Neuronal stem cell (in vitro differentiated cells): ENCODE data around the gene GPR179.

Experiments
- DNase-seq: peaks from one replicate; pipeline ENCODE4 v3.0.0-alpha.2; 2013; ENCODE audit warnings: low spot score
- H2AFZ ChIP-seq: one replicate; pipeline ENCODE4 v1.6.1; 2013; ENCODE audit warnings: mild to moderate bottlenecking, low read length, inconsistent platforms
- H2AK5ac ChIP-seq: 2 replicates; pipeline ENCODE4 v1.6.1; 2013; ENCODE audit warnings: low read depth, mild to moderate bottlenecking, inconsistent platforms, low read length, moderate library complexity, mixed read lengths
- H2BK120ac ChIP-seq: 2 replicates; pipeline ENCODE4 v1.6.1; 2013; ENCODE audit warnings: low read depth, mild to moderate bottlenecking, inconsistent platforms, low read length, moderate library complexity, mixed read lengths
- H2BK12ac ChIP-seq: one replicate; pipeline ENCODE4 v1.6.1; 2013; ENCODE audit warnings: low read length, inconsistent platforms
- H2BK15ac ChIP-seq: 2 replicates; pipeline ENCODE4 v1.6.1; 2013; ENCODE audit warnings: mild to moderate bottlenecking, low read length, inconsistent platforms, mixed read lengths
- H2BK5ac ChIP-seq: one replicate; pipeline ENCODE4 v1.6.1; 2013; ENCODE audit warnings: inconsistent platforms, mild to moderate bottlenecking, low read length, moderate library complexity
- H3K14ac ChIP-seq: one replicate; pipeline ENCODE4 v1.6.1; 2013; ENCODE audit warnings: low read length, inconsistent platforms
- H3K18ac ChIP-seq: 2 replicates; pipeline ENCODE4 v1.6.1; 2013; ENCODE audit warnings: low read length, inconsistent platforms
- H3K23ac ChIP-seq: 2 replicates; pipeline ENCODE4 v1.6.1; 2013; ENCODE audit warnings: low read depth, mild to moderate bottlenecking, mixed read lengths, low read length, inconsistent platforms; ENCODE audit not compliant: poor library complexity
- H3K27ac ChIP-seq: replicated peaks from 3 replicates; pipeline ENCODE4 v1.5.1; 2013; ENCODE audit warnings: low read length, inconsistent platforms
- H3K27me3 ChIP-seq, 3 experiments: 2 replicates each; pipeline ENCODE4 v1.6.1; 2013; ENCODE audit warnings: low read length in 3 of 3, mild to moderate bottlenecking in 2 of 3, inconsistent platforms in 1 of 3, low read depth in 1 of 3, mixed read lengths in 1 of 3, moderate library complexity in 1 of 3; ENCODE audit not compliant: control insufficient read depth in 3 of 3, insufficient read depth in 3 of 3
- H3K36me3 ChIP-seq, 2 donors: replicated peaks in 1 of 2; 2 replicates each; pipeline ENCODE4 v1.6.1; 2013; ENCODE audit warnings: low read length in 2 of 2; ENCODE audit not compliant: control insufficient read depth in 2 of 2, insufficient read depth in 2 of 2
- H3K4ac ChIP-seq: 2 replicates; pipeline ENCODE4 v1.6.1; 2013; ENCODE audit warnings: inconsistent platforms, mild to moderate bottlenecking, low read length, moderate library complexity
- H3K4me1 ChIP-seq, 2 donors: 1 replicate in 1 of 2; 2 replicates in 1 of 2; pipeline ENCODE4 v1.6.1; 2013; ENCODE audit warnings: low read length in 2 of 2, low read depth in 1 of 2; ENCODE audit not compliant: control insufficient read depth in 2 of 2, insufficient read depth in 1 of 2
- H3K4me2 ChIP-seq: one replicate; pipeline ENCODE4 v1.6.1; 2013; ENCODE audit warnings: mild to moderate bottlenecking, low read length, inconsistent platforms; ENCODE audit not compliant: insufficient read depth, poor library complexity, severe bottlenecking
- H3K4me3 ChIP-seq, 2 donors: 2 replicates each; pipeline ENCODE4 v1.5.1; 2013; ENCODE audit warnings: low read length in 2 of 2, mild to moderate bottlenecking in 2 of 2, inconsistent platforms in 1 of 2, moderate library complexity in 1 of 2
- H3K79me1 ChIP-seq: one replicate; pipeline ENCODE4 v1.6.1; 2013; ENCODE audit warnings: low read depth, mild to moderate bottlenecking, inconsistent platforms, low read length, moderate library complexity
- H3K9ac ChIP-seq: one replicate; pipeline ENCODE4 v1.6.1; 2013; ENCODE audit warnings: mild to moderate bottlenecking, low read depth, low read length, inconsistent platforms; ENCODE audit not compliant: poor library complexity
- H3K9me3 ChIP-seq, 2 donors: replicated peaks in 1 of 2; 2 replicates each; pipeline versions ENCODE3 to v1.6.1; 2013; ENCODE audit warnings: low read length in 2 of 2, mild to moderate bottlenecking in 2 of 2, inconsistent platforms in 1 of 2, low read depth in 1 of 2, mixed read lengths in 1 of 2, moderate library complexity in 1 of 2; ENCODE audit not compliant: control insufficient read depth in 2 of 2, insufficient read depth in 1 of 2
- H4K8ac ChIP-seq: one replicate; pipeline ENCODE4 v1.6.1; 2013; ENCODE audit warnings: low read depth, mild to moderate bottlenecking, inconsistent platforms, low read length, moderate library complexity
- H4K91ac ChIP-seq: one replicate; pipeline ENCODE4 v1.6.1; 2013; ENCODE audit warnings: low read length, low read depth, mild to moderate bottlenecking, inconsistent platforms; ENCODE audit not compliant: poor library complexity
- WGBS, 2 donors: extraction: QIAGEN DNeasy Blood & Tissue Kit; methylation state at CpG; one replicate each; pipeline ENCODE4 v1.1.7; 2013; ENCODE audit warnings: missing lambda C conversion rate in 2 of 2, mixed read lengths in 1 of 2; ENCODE audit not compliant: insufficient read length in 2 of 2, insufficient replicate concordance in 1 of 2; ENCODE audit errors: extremely low coverage in 2 of 2; 5-methylcytosine and 5-hydroxymethylcytosine counted together

Gene GPR179

DNA sequence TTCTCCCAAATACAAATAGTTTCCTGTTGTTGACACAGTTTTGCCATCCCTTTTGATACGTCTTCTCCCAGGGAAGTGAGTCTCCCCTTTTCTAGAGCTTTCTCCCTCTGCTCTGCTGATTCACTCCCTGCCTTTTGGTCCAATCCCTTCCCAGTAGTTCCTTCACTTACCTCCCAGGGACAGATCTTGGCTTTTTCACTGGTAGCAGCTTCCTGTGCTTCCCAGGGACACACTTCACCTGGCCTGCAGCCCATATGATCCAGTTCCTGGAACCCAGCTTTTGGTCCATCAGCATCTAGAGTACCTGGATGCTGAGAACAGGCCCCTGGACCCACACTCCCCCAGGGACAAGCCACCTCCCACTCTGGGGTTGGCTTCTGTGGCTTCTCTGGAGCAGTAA, 15.8 kb downstream of the GPR179 start:
- no peaks in the 10 kb centered on the region for H3K9me3 ChIP-seq
- no peak overlapping the region for H3K27ac ChIP-seq
- peaks cover 4 to 11% of the 10 kb centered on the region in 2 donors for H3K36me3 ChIP-seq
- no peak overlapping the region for H3K14ac ChIP-seq
- no peak overlapping the region for H3K18ac ChIP-seq
- H3K79me1 ChIP-seq: no peaks in the 10 kb centered on the region
- peaks cover 9 to 15% of the 10 kb centered on the region in 2 donors for H3K4me1 ChIP-seq
- no peak overlapping the region for H3K4ac ChIP-seq
- H2BK15ac ChIP-seq: no peak overlapping the region
- H2AFZ ChIP-seq: no peak overlapping the region
- no peak overlapping the region for H3K9ac ChIP-seq
- no peak overlapping the region for H4K8ac ChIP-seq
- H2AK5ac ChIP-seq: no peak overlapping the region
- H3K27me3 ChIP-seq: peaks cover 0 to 16% (median 0%) of the 10 kb centered on the region in 3 experiments
- H2BK12ac ChIP-seq: no peak overlapping the region
- no peak for DNase-seq
- WGBS, 2 donors: no CpG with 5 or more reads among the region's 1 CpG
- no peak overlapping the region for H2BK5ac ChIP-seq
- no peak overlapping the region for H4K91ac ChIP-seq
- no peak overlapping the region for H3K4me3 ChIP-seq
- peak overlapping the region; percentile 20 for H3K23ac ChIP-seq
- no peak overlapping the region for H2BK120ac ChIP-seq
- no peak overlapping the region for H3K4me2 ChIP-seq

DNA sequence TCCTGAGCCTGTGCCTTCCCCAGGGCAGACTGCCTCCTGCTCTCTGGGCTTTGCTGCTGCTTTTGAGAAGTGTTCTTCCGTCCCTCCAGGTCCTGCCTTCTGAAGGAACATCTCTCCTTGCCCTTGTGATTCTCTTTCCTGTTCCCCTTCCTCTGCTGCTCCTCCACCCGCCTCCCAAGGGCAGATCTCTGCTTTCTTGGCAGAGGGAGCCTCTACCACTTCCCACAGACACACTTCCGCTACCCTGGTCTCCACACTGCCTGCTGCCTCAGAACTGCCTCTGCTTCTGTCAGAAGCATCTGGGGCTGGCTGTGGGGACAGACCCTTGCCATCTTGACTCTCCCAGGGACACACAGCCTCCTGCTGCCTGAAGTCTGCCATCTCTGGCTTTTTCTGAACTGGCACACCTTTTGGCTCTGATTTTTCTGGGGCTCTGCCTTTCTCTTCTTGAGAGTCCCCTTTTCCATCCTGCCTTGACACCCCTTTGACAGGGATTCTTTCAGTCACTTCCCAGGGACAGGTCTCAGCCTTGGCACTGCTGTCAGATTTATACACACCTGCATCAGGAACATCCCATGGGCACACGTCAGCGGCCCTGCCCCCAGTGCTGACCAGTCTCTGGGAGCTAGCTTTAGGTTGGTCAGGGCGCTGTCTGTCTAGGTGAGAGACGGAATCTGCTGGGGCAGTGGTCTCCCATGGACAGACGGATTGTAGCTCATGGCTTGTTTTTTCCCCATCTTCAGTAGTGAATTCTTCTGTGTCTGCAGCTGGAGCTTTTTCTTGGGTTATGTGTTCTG, 16.6 kb downstream of the GPR179 start:
- no peak overlapping the region for H2BK120ac ChIP-seq

DNA sequence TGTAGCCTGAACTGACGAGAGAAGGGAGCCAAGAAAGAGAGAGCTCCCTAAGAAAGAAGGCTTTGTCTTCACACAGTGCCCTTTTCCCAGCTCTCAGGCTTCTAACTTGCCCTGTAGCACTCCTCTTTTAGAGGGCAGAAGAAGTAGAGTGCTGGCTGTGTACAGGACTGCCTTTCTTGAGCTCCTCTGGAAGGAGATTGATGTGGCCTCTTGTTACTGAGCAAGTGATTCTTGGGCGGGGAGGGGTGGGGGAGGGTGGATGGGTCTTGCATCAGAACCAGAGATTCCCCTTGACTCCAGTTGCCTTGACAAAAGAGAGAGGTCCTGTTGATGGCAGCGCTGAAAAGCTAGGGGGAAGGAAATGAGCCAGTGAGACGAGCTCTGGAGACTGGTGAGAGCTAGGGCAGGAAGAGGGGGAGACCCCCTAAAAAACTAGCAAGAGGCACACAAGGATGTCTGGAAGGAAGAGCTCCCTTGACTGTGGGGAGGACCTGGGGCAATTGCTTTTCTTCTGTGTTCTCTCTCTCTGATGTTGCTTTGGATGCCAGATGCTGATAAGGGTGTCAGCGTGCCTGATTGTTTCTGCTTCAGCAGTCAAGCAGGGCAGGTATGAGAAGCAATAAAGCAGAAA, 18.4 kb downstream of the GPR179 start:
- WGBS, 2 donors: no CpG with 5 or more reads among the region's 5 CpGs
- H3K4me1 ChIP-seq: peaks cover 9 to 15% of the 10 kb centered on the region in 2 donors
- H2BK12ac ChIP-seq: no peak overlapping the region
- no peak overlapping the region for H3K4ac ChIP-seq
- H3K4me3 ChIP-seq: no peak overlapping the region
- H2AK5ac ChIP-seq: no peak overlapping the region
- H3K36me3 ChIP-seq: peaks cover 12 to 34% of the 10 kb centered on the region in 2 donors
- H3K14ac ChIP-seq: no peak overlapping the region
- no peak overlapping the region for H4K91ac ChIP-seq
- no peaks in the 10 kb centered on the region for H3K9me3 ChIP-seq
- no peak for DNase-seq
- peak overlapping the region; percentile 20 for H2AFZ ChIP-seq
- H3K27ac ChIP-seq: peak overlapping the region; percentile 47
- no peak overlapping the region for H3K4me2 ChIP-seq
- no peak overlapping the region for H2BK5ac ChIP-seq
- no peaks in the 10 kb centered on the region for H3K79me1 ChIP-seq
- no peak overlapping the region for H4K8ac ChIP-seq
- H3K23ac ChIP-seq: no peak overlapping the region
- H2BK15ac ChIP-seq: no peak overlapping the region
- no peak overlapping the region for H3K9ac ChIP-seq
- no peak overlapping the region for H2BK120ac ChIP-seq
- no peak overlapping the region for H3K18ac ChIP-seq
- H3K27me3 ChIP-seq: no peaks in the 10 kb centered on the region

More for the DNA sequence above, 16.6 kb downstream of the GPR179 start:
- Histone ChIP-seq H3K9ac (no peak overlapping the region), H3K36me3 (peaks cover 10 to 17% of the 10 kb centered on the region in 2 donors), H3K4me3 (peak overlapping the region in 1 of 2 donors; percentile 11), H3K4me1 (peaks cover 9 to 15% of the 10 kb centered on the region in 2 donors), H3K79me1 (no peaks in the 10 kb centered on the region), H3K27ac (no peak overlapping the region), H3K27me3 (peaks cover 0 to 9% (median 0%) of the 10 kb centered on the region in 3 experiments), H3K18ac (no peak overlapping the region), H2BK15ac (no peak overlapping the region), H2AK5ac (no peak overlapping the region), H2AFZ (no peak overlapping the region), H3K14ac (no peak overlapping the region), H3K23ac (no peak overlapping the region), H3K4me2 (no peak overlapping the region), H3K9me3 (no peaks in the 10 kb centered on the region), H4K8ac (no peak overlapping the region), H3K4ac (no peak overlapping the region), H2BK5ac (no peak overlapping the region), H2BK12ac (no peak overlapping the region), H4K91ac (no peak overlapping the region)
- no CpG with 5 or more reads among the region's 8 CpGs for WGBS, 2 donors
- no peak for DNase-seq

DNA sequence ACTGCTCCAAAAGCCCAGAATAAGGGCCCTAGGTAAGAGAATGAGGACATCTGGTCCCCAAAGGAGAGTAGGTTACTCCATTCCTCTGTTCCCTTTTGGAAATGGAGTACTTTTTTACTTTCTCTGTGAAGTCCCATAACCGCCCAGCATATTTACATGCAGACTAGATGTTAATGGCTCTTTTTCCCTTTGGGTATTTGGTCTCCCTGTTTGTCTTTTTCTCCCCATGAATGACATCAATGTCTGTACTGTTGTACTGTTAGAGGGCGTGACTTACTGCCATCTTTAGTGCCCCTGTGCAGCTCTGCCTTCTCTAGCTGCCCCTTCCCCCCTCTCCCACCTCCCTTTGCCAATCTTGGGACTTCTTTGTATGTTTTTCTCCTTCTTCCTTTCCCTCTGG, 19.0 kb downstream of the GPR179 start:
- Histone ChIP-seq H4K8ac (no peak overlapping the region), H3K27me3 (no peaks in the 10 kb centered on the region), H3K4me1 (peaks cover 9 to 11% of the 10 kb centered on the region in 2 donors), H2BK120ac (no peak overlapping the region), H3K4me3 (no peak overlapping the region), H3K36me3 (peaks cover 12 to 38% of the 10 kb centered on the region in 2 donors), H4K91ac (no peak overlapping the region), H3K23ac (no peak overlapping the region), H3K9ac (no peak overlapping the region), H3K9me3 (no peaks in the 10 kb centered on the region), H2AK5ac (no peak overlapping the region), H2BK5ac (no peak overlapping the region), H3K27ac (peak overlapping the region; percentile 47), H3K18ac (no peak overlapping the region), H3K4me2 (no peak overlapping the region), H2AFZ (no peak overlapping the region), H3K79me1 (no peaks in the 10 kb centered on the region), H2BK12ac (no peak overlapping the region), H2BK15ac (no peak overlapping the region), H3K4ac (no peak overlapping the region), H3K14ac (no peak overlapping the region)
- DNase-seq: no peak
- no CpG with 5 or more reads among the region's 2 CpGs for WGBS, 2 donors
